Liver (tissue), 3 donors: ENCODE data around the gene CKAP5.

Source experiments
- SP1 ChIP-seq: IDR thresholded peaks from 2 replicates; pipeline ENCODE4 v1.6.1; 2018; ENCODE audit warnings: antibody characterized with exemption, mild to moderate bottlenecking
- YY1 ChIP-seq: IDR thresholded peaks from 2 replicates; pipeline ENCODE4 v1.6.1; 2016; ENCODE audit warnings: antibody characterized with exemption, mild to moderate bottlenecking
- TF ChIP-seq, protein P1 (sequence below): fragments of 150-350 bp; IDR thresholded peaks from 2 replicates; pipeline ENCODE4 v1.5.1; 2017; ENCODE audit warnings: improper control_type of control experiment, low read depth, low read length; ENCODE audit not compliant: missing input control
- donor health status: healthy.
- donor health status: healthy.

DNA sequence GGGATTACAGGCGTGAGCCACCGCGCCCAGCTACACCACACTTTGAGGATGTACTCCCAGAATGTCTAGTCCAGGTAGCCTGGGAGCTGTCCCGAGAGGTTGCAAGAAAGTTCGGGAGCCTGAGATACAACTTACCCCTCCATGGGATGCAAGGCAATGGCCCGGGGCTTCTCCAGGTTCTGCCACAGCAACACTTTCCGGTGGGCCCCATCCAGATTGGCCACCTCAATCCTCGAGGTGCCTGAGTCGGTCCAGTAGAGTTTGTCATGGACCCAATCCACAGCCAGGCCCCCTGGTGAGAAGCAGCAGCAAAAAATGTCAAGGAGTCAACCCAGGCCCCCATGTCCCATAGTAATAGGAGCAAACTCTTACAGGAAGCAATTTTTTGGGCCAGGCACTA is 46.8 kb upstream of the CKAP5 start:
- TF ChIP-seq, protein P1, sequence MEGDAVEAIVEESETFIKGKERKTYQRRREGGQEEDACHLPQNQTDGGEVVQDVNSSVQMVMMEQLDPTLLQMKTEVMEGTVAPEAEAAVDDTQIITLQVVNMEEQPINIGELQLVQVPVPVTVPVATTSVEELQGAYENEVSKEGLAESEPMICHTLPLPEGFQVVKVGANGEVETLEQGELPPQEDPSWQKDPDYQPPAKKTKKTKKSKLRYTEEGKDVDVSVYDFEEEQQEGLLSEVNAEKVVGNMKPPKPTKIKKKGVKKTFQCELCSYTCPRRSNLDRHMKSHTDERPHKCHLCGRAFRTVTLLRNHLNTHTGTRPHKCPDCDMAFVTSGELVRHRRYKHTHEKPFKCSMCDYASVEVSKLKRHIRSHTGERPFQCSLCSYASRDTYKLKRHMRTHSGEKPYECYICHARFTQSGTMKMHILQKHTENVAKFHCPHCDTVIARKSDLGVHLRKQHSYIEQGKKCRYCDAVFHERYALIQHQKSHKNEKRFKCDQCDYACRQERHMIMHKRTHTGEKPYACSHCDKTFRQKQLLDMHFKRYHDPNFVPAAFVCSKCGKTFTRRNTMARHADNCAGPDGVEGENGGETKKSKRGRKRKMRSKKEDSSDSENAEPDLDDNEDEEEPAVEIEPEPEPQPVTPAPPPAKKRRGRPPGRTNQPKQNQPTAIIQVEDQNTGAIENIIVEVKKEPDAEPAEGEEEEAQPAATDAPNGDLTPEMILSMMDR: no peak
- TF ChIP-seq SP1 (no peak), YY1 (no peak)
